ENCODE results near the gene CST5.
"Not testable (repeated sequence)": the region's sequence is repeated elsewhere in the genome, so short reads cannot be mapped to it uniquely, and the experiment has no call there.

The CST5 gene

GRCh38 chr20:23841693-23842092 is 37.9 kb downstream of the CST5 start:
- DNase-seq (ENCODE audit: low read depth in 2 of 2): no peak

- no peak for DNase-seq (ENCODE audit: low read depth in 2 of 2)
Measured at GRCh38 chr20:23835716-23836115, 43.8 kb downstream of the CST5 start.

DNA sequence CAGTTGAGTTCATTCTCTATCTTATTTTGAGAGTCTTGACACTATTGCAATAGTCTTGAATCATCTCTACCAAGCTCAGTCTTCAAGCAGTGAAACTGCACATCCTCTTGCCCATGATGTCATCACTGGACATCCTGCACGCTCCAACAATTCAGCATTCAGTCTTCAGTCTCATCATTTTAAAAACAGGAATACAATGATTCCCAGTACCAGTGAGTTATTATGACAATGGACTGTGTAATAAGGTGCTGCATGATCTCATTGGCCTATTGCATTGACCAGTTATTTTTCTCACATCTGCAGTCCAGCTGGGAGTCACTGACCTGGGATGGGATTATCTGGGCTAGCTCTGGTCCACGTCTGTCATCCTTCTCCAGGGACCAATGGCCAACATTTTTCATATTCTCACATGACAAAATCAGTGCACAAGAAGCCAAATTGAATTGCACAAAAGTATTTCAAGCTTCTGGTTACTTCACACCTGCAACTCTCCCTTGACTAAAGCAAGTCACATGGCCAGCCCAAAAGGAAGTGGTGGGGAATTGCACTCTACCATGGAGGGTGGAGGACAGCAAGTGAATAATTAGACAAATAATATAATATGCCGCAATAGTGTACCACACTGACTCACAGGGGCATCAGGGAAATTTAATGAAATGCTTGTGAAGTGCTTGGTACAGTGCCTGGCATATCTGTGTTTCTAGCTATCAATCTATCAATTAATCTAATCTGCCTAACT is 46.6 kb downstream of the CST5 start:
- no peak for DNase-seq (ENCODE audit: low read depth in 2 of 2)

- DNase-seq (ENCODE audit: low read depth in 2 of 2): not testable (repeated sequence)
Measured at GRCh38 chr20:23831961-23832360, 47.6 kb downstream of the CST5 start.

GRCh38 chr20:23826541-23827021 is 53.0 kb downstream of the CST5 start, which contains the start of gene CST2:
TSS of gene CST2 (minus strand) at chr20:23826729. CDS start at chr20:23826660, 69 bp downstream.
- DNase-seq (ENCODE audit: low read depth in 2 of 2): no peak
